HCT116 (cell line): ENCODE measurements around the gene MCRIP2. TPM values are rescaled to one million over a fixed set of nuclear protein-coding genes. Genes with fewer than 3 reads are reported as not detected.

Experiments used
- ATAC-seq: fragments of 200-7000 bp; cut with Tn5 transposase; 2 replicates; pipeline ENCODE4 v1.9.1; 2020; ENCODE audit warnings: mild to moderate bottlenecking, moderate library complexity
- BruUV-seq: library from RNA; stranded (reverse); fragments of 400-500 nt; replicated peaks from 2 replicates; lab custom pipeline; 2021; lab: Mats Ljungman, UMichigan
- CTCF ChIA-PET: fragments of 300-600 bp; sonication (Branson Sonifier 250); formaldehyde crosslinking; loops from one replicate; lab custom pipeline; 2021; ENCODE audit warnings: antibody characterized with exemption; lab: Charles Lee
- POLR2A ChIA-PET: fragments of 300-600, 350-600 bp; sonication (Branson Sonifier 250); formaldehyde crosslinking; loops from one replicate; lab custom pipeline; 2021; ENCODE audit warnings: antibody characterized with exemption; lab: Charles Lee
- RAD21 ChIA-PET, 2 experiments: fragments of 300-600 bp; sonication (Branson Sonifier 250); formaldehyde crosslinking; loops; one replicate each; lab custom pipeline; 2023; ENCODE audit warnings: low total read pairs in 2 of 2; ENCODE audit not compliant: uncharacterized antibody in 2 of 2, unreplicated experiment in 2 of 2, low non-redundant PET in 1 of 2; lab: Charles Lee
- DNase-seq: peaks from one replicate; pipeline ENCODE4 v3.0.0-alpha.2; 2010; ENCODE audit warnings: low read depth, low spot score
- H2AFZ ChIP-seq: fragments of 200-600 bp; shearing (Covaris generic), sonication (generic); 2 replicates; pipeline ENCODE4 v1.6.1; 2017; ENCODE audit warnings: low read depth, mixed run types, mixed read lengths, antibody characterized with exemption, low read length; ENCODE audit not compliant: poor library complexity, severe bottlenecking
- H3K27ac ChIP-seq: 2 replicates; pipeline ENCODE4 v1.5.1; 2012; ENCODE audit warnings: low read depth, low read length
- H3K27me3 ChIP-seq: fragments of 200-600 bp; sonication (generic); 2 replicates; pipeline ENCODE4 v1.6.1; 2016; ENCODE audit warnings: mixed run types, low read length, mixed read lengths; ENCODE audit not compliant: insufficient read depth
- H3K36me3 ChIP-seq, 2 experiments: fragments of 200-500 bp in 1 of 2; fragments of 200-600 bp in 1 of 2; sonication (Bioruptor generic) in 1 of 2; sonication (generic) in 1 of 2; 2 replicates each; pipeline versions ENCODE4 v1.5.1 to v1.6.1; 2014 to 2016; ENCODE audit warnings: low read length in 2 of 2, inconsistent platforms in 1 of 2, mixed read lengths in 1 of 2, mixed run types in 1 of 2; ENCODE audit not compliant: insufficient read depth in 2 of 2, control insufficient read depth in 1 of 2
- H3K4me1 ChIP-seq, 2 experiments: fragments of 200-600 bp in 1 of 2; sonication (generic) in 1 of 2; 2 replicates each; pipeline versions ENCODE4 v1.5.1 to v1.6.1; 2012 to 2017; ENCODE audit warnings: low read length in 2 of 2, inconsistent platforms in 1 of 2, mild to moderate bottlenecking in 1 of 2, mixed read lengths in 1 of 2, mixed run types in 1 of 2, moderate library complexity in 1 of 2; ENCODE audit not compliant: insufficient read depth in 2 of 2, control insufficient read depth in 1 of 2
- H3K4me2 ChIP-seq: fragments of 200-600 bp; sonication (generic); 2 replicates; pipeline ENCODE4 v1.6.1; 2017; ENCODE audit warnings: mixed run types, low read length, mixed read lengths
- H3K4me3 ChIP-seq, 2 experiments: fragments of 200-600 bp in 1 of 2; sonication (generic) in 1 of 2; replicated peaks in 1 of 2; 2 replicates each; pipeline ENCODE4 v1.5.1; 2011 to 2016; ENCODE audit warnings: low read length in 2 of 2, control low read depth in 1 of 2, low read depth in 1 of 2, mild to moderate bottlenecking in 1 of 2, mixed read lengths in 1 of 2, mixed run types in 1 of 2
- H3K79me2 ChIP-seq: fragments of 200-600 bp; sonication (generic); 2 replicates; pipeline ENCODE4 v1.6.1; 2017; ENCODE audit warnings: mild to moderate bottlenecking, mixed run types, low read length, moderate library complexity, mixed read lengths; ENCODE audit not compliant: insufficient read depth
- H3K9ac ChIP-seq: fragments of 200-600 bp; sonication (generic); 2 replicates; pipeline ENCODE4 v1.6.1; 2016; ENCODE audit warnings: low read length, mixed read lengths
- H3K9me2 ChIP-seq: fragments of 200-600 bp; sonication (generic), shearing (Covaris generic); 2 replicates; pipeline ENCODE4 v1.6.1; 2017; ENCODE audit warnings: mixed run types, mild to moderate bottlenecking, moderate library complexity; ENCODE audit not compliant: insufficient read depth
- H3K9me3 ChIP-seq, 2 experiments: fragments of 200-500 bp in 1 of 2; fragments of 200-600 bp in 1 of 2; sonication (Bioruptor generic) in 1 of 2; sonication (generic) in 1 of 2; 2 replicates each; pipeline ENCODE4 v1.6.1; 2014 to 2017; ENCODE audit warnings: low read length in 2 of 2, mixed read lengths in 2 of 2, inconsistent platforms in 1 of 2, low read depth in 1 of 2, mild to moderate bottlenecking in 1 of 2, mixed run types in 1 of 2, moderate library complexity in 1 of 2; ENCODE audit not compliant: control insufficient read depth in 1 of 2, insufficient read depth in 1 of 2
- H4K20me1 ChIP-seq: fragments of 200-600 bp; sonication (generic), shearing (Covaris generic); 2 replicates; pipeline ENCODE4 v1.6.1; 2017; ENCODE audit warnings: mixed run types, mild to moderate bottlenecking, moderate library complexity; ENCODE audit not compliant: insufficient read depth
- CTCF ChIP-seq, 3 experiments: fragments of 200-600 bp in 1 of 3; sonication (generic) in 1 of 3; IDR thresholded peaks in 2 of 3; conservative IDR thresholded peaks in 1 of 3; 2 replicates each; pipeline ENCODE4 v1.5.1; 2012 to 2017; ENCODE audit warnings: low read depth in 2 of 3, low read length in 2 of 3, antibody characterized with exemption in 1 of 3, borderline replicate concordance in 1 of 3, control low read depth in 1 of 3, mild to moderate bottlenecking in 1 of 3, mixed read lengths in 1 of 3, mixed run types in 1 of 3, moderate library complexity in 1 of 3; ENCODE audit not compliant: insufficient read depth in 1 of 3
- JUND ChIP-seq: IDR thresholded peaks from 2 replicates; pipeline ENCODE4 v1.6.1; 2012
- SIN3A ChIP-seq: IDR thresholded peaks from 2 replicates; pipeline ENCODE4 v1.6.1; 2012; ENCODE audit warnings: low read depth
- SRF ChIP-seq: IDR thresholded peaks from 2 replicates; pipeline ENCODE4 v1.6.1; 2012; ENCODE audit warnings: low read depth
- TCF7L2 ChIP-seq: IDR thresholded peaks from 2 replicates; pipeline ENCODE4 v1.7.0; 2011; ENCODE audit warnings: borderline replicate concordance, inconsistent platforms; ENCODE audit not compliant: insufficient read depth, insufficient read length; ENCODE audit errors: extremely low read depth
- ZBTB33 ChIP-seq: IDR thresholded peaks from 2 replicates; pipeline ENCODE4 v1.6.1; 2011; ENCODE audit warnings: mild to moderate bottlenecking, low read length, moderate library complexity; ENCODE audit not compliant: insufficient replicate concordance; ENCODE audit errors: extremely low read depth
- ZFX ChIP-seq: fragments of 450-650 bp; IDR thresholded peaks from 2 replicates; pipeline ENCODE4 v1.6.1; 2017
- ZNF274 ChIP-seq: fragments of 200-500 bp; sonication (Bioruptor generic); IDR thresholded peaks from 2 replicates; pipeline ENCODE4 v1.6.1; 2014; ENCODE audit warnings: mild to moderate bottlenecking, low read depth, low read length, inconsistent platforms
- intact Hi-C: fragments of 100-400 bp; cut with micrococcal nuclease; formaldehyde crosslinking; loops from 2 replicates; pipeline ENCODE4 v1.10.0; 2022
- total RNA-seq: library from RNA; stranded (reverse); gene quantifications from one replicate; pipeline ENCODE4 v1.2.1, GENCODE V29; 2021; ENCODE audit not compliant: unreplicated experiment
- TF ChIP-seq, protein P1 (sequence below): IDR thresholded peaks from 2 replicates; pipeline ENCODE4 v1.6.1; 2012; ENCODE audit warnings: low read depth

Gene MCRIP2
- total RNA-seq, 1 experiment from 2014 or later, result 34.9 TPM

GRCh38 chr16:642189-643049 lies 791 bp downstream of the MCRIP2 start (continued):
- TF ChIP-seq ZBTB33, result no peak
- TF ChIP-seq ZFX, result peak; percentile 72
- TF ChIP-seq, all 23 proteins: peak for 3

- H3K9ac ChIP-seq, result peak overlapping the region; percentile 82
- no TSS peak for BruUV-seq
Measured at GRCh38 chr16:643050-643368, 1.4 kb downstream of the MCRIP2 start.

More at GRCh38 chr16:643050-643368, 1.4 kb downstream of the MCRIP2 start:
- no peak for DNase-seq
- ChIA-PET RAD21 (no interaction called here), CTCF (no interaction called here), POLR2A (no interaction called here)
- Histone ChIP-seq H3K27me3 (no peaks in the 10 kb centered on the region), H4K20me1 (no peaks in the 10 kb centered on the region), H3K9me3 (no peaks in the 10 kb centered on the region), H3K36me3 (no peaks in the 10 kb centered on the region), H3K4me3 (peak overlapping the region; percentile 56 to 67), H3K27ac (peak overlapping the region; percentile 90), H3K4me1 (peaks cover 14 to 46% of the 10 kb centered on the region in 2 experiments), H2AFZ (no peak overlapping the region), H3K79me2 (peaks cover 23% of the 10 kb centered on the region), H3K4me2 (peak overlapping the region; percentile 76), H3K9me2 (no peaks in the 10 kb centered on the region)
- TF ChIP-seq SRF (no peak), SIN3A (no peak), ZFX (no peak), JUND (no peak), TCF7L2 (no peak), ZNF274 (no peak), CTCF (IDR thresholded peaks at IDR 0.05 in 2 of 3, conservative IDR thresholded peaks at IDR 0.05 in 1 of 3; ENCODE audit: borderline replicate concordance in 1 of 3, insufficient read depth in 1 of 3, low read depth in 2 of 3, low read length in 2 of 3) (no peak)
- TF ChIP-seq, protein P1, sequence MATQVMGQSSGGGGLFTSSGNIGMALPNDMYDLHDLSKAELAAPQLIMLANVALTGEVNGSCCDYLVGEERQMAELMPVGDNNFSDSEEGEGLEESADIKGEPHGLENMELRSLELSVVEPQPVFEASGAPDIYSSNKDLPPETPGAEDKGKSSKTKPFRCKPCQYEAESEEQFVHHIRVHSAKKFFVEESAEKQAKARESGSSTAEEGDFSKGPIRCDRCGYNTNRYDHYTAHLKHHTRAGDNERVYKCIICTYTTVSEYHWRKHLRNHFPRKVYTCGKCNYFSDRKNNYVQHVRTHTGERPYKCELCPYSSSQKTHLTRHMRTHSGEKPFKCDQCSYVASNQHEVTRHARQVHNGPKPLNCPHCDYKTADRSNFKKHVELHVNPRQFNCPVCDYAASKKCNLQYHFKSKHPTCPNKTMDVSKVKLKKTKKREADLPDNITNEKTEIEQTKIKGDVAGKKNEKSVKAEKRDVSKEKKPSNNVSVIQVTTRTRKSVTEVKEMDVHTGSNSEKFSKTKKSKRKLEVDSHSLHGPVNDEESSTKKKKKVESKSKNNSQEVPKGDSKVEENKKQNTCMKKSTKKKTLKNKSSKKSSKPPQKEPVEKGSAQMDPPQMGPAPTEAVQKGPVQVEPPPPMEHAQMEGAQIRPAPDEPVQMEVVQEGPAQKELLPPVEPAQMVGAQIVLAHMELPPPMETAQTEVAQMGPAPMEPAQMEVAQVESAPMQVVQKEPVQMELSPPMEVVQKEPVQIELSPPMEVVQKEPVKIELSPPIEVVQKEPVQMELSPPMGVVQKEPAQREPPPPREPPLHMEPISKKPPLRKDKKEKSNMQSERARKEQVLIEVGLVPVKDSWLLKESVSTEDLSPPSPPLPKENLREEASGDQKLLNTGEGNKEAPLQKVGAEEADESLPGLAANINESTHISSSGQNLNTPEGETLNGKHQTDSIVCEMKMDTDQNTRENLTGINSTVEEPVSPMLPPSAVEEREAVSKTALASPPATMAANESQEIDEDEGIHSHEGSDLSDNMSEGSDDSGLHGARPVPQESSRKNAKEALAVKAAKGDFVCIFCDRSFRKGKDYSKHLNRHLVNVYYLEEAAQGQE, result no peak
- no peak for ATAC-seq
- intact Hi-C loops, result no loop called here
